Brain pericyte (primary cell): ENCODE measurements around the gene SLC37A1.

Experiments used
- DNase-seq: peaks from one replicate; pipeline ENCODE4 v3.0.0-alpha.2; 2012; ENCODE audit warnings: low read depth, low spot score

The SLC37A1 gene

DNA sequence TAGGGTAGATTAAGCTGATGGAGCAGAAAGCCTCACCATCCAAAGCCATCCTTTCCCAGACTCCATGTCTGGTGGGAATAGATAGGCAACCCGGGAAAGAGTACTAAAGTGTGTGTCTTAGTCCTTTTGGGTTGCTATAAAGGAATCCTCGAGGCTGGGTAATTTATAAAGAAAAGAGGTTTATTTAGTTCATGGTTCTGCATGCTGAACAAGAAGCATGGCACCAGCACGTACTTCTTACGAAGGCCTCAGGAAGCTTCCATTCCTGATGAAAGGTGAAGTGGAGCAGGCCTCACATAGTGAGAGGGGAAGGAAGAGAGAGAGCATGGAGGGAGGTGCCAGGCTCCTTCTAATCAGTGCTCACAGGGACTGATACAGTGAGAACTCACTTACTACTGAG is 6.2 kb upstream of the SLC37A1 start:
- DNase-seq: no peak

DNA sequence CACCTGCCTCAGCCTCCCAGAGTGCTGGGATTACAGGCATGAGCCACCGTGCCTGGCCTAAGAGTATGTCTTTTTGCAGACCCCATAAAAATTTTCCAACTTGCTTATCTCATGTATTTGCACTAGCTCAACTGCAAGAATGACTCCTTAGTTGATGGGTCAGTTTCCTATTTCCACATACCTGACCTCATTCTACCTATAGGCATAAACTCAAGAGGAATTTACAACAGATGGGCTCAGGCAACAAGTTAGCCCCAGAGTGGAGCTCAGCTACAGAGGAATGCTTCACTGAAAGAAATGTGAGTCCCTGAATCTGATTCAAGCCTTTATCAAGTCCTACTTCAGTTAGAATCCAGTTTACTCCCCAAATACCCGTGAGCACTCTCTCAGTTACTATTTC is 5.3 kb upstream of the SLC37A1 start:
- no peak for DNase-seq

DNA sequence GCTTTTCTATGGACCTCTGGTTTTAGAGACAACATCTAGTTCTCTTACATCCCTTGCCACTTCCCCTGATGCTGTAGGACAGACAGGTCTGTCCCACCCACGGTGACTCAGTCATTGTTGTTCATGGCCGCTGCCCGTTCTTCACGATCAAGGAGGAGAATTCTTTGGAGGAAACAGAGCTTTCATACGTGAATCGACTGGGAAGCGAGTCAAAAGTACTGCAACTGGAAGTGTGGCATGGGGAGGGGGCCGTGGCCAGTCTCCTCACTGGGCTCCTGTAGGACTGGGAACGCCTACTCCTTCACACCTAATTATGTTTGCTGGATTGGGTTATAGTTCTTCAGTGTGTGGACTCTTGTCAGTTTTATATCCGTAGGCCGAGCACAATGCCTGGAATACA is 4.4 kb upstream of the SLC37A1 start:
- DNase-seq: no peak

DNA sequence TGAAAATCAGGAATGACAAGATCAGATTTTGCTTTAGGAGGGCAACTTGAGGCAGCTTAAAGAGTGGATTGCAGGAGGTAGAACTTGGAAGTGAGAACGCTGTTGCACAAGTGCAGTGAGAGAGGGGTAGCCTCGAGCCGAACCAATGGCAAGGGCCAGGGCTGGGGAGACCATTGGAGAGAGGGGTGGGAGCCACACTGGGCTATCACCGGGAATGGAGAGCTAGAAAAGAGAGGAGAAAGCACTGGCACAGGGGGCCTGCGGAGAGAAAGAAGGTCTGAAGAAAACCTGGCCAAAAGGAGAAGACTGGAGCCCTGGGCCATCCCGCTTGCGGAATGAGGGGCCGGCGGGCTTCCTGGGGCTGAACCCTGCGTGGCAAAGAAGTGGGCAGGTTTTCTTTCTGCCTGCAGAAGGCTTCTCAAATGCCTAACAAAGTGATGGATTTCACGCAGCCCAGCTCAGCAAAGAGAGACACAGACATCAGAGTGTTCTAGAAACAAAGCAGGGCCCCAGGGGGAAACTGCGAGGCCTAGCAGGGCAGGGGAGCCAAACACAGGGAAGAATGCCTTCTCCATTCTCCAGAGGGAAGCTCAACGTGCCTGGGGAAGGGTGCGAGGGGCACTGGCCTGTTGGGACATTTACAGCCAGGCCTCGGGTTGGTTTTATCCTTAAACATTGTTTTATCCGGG is 1.2 kb upstream of the SLC37A1 start:
- DNase-seq: no peak

DNA sequence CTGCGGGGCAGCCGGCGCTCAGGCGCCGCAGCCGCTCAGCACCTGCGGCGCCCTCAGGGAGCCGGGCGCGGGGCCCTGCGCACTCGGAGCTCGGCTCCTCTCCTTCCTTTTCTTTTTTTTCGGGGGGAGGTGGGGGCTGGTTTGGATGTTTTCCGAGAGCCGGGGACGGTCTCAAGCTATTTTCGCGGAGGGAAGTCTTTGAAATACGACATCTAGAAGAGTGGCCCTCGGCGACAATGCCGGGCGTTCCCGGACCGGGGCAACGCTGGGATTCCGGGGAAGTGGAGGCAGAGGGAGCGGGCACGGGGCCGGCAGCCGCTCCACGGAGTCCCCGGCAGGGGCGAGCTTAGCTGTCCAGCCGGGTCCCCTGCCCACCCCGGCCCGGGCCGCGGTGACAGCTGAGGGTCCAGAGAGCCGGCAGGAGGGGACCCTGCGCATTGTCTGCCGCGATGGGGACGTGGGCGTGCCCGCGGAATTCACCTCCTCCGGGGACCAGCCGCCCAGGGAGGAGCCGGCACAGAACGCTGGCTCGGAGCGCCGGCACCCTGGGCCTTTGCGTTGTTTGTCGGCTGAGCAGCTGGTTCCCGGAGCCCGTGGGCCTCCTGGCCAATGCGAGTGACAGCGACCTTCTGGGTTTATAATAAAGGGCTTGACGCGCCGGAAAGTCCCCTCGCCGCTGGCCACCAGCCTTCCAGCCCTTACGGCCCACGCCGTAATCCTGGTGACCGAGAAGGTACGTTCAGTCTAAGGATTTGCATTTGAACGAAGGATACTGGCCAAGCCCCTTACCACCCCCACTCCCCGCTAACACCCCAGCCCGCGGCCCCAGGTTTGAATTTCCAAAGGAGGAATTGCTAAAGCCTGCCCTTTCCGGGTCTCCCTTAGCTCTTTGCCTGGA is 582 bp downstream of the SLC37A1 start:
- no peak for DNase-seq

DNA sequence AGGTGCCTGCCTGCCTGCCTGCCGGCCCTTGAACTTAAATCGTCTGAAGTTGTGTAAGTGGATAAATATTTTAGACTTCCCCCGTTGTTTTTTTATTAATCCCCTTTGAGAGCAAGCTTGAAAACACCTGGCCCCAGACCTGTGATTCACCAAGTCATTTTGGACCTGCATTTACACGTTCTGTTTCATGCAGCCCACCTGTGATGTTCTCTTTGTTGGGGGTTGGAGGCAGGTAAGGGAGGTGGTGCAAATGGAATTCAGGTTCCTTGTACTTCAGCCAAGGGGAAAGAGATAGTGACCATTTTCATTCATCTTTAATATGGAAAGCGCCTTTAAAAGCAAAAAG is 1.2 kb downstream of the SLC37A1 start:
- DNase-seq: no peak

DNA sequence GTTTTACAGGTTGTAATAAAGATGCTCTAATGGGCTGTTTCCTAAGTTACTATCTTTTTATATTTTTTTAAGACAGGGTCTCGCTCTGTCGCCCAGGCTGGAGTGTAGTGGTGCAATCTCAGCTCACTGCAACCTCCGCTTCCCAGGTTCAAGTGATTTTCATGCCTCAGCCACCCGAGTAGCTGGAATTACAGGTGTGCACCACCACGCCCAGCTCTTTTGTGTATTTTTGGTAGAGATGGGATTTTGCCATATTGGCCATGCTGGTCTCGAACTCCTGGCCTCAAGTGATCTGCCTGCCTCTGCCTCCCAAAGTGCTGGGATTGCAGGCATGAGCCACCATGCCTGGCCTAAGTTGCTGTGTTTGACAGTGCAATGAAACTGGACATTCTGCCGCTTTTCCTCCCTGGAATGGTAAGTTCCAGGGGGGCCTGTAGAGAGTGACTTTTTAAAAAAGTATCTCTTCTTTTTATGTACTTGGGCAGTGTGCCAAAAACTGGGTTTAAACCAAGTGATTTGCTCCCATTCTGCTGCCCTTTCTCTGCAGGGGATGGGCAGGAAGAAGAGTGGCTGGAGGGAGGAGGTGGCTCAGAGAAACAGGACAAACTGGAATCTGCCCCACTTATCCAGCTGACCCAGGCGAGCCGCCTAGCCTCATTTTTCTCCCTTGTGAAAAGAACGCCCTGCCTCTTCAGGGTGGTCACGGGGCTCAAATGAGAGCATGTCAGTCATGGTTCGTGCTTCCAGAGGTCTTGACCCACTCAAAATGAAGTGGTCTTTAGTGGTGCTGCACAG is 2.3 kb downstream of the SLC37A1 start:
- DNase-seq: no peak

DNA sequence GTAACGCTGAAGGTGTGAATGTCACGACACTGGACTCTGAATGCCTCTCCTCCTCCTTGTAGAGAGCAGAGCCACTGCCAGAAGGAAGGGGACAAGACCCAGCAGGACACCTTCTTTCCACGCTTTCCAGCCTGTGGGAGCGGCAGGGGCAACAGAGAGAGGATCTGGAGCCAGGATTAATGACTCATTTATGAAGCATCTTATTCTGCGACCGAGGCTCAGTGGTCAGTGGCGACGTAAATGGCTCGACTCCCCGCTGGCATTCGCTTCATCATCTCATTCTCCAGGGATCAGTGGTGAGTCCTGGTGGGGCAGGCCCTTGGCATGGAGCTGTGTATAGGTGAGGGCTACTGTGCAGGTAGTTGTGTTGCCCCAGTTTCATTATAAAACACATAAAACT is 4.6 kb downstream of the SLC37A1 start:
- DNase-seq: no peak

DNA sequence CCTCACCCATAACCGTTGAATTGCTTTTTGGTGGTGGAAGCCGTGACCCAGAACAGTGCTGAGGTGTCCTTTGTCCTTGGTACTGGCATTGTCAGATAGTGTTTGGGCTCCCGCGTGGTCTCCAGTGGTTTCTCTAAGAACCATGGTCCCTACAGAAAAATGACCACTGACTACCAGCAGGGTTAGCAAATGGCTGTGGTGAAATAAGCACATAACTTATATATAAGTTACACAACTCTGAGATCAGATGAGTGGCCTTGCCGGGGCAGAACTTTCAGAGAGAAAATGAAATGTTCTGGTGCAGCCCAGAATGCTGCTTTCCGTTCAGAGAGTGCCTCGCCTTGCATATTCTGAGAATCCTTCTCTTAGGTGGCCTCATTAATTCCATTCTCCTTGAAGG is 5.0 kb downstream of the SLC37A1 start:
- no peak for DNase-seq

DNA sequence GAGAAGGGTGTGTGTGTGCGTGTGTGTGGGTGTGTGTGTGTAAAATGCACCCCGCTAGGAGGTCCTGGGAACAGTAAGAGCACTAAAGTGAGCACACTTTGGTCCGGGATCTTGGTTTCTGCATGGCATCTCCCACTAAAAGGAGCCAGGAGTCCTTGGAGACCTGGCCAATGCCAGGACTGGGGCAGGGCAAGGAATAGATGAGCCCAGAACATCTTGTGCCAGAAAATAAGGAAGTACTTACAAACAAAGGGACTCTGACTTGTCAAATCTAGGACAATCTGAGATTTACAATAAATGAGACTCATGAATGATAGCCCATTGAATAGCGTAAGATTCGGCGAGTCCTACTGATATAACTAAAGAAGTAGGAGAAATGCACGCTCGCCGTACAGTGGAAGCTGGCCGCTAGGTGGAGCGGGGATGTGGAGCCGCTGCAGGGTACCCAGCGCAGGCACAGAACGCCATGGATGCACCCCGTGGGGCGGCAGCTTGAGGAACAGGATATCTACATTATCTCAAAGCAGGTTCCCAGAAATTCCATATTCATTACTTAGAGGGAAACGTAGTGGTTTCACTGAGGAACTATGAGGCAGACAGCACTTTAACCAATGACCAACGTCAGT is 7.1 kb downstream of the SLC37A1 start:
- DNase-seq: no peak

DNA sequence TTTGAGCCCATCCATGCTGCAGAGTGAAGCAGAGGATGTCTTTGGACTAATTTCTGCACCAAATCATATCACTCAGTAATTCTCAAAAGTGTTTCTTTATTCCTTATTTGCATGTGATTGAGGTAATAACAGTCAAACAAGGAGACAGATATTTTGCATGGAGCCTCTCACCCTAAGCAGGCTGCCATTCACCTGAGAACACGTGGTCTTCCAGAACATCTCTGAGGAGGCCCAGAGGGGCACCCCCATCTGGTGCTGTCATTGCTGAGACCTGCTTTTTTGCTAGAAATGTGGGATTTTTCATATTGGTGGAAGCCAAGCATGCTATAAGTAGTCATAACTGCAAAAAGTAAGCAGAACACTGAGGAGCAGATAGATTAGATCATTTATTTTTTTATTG is 7.7 kb downstream of the SLC37A1 start:
- no peak for DNase-seq

DNA sequence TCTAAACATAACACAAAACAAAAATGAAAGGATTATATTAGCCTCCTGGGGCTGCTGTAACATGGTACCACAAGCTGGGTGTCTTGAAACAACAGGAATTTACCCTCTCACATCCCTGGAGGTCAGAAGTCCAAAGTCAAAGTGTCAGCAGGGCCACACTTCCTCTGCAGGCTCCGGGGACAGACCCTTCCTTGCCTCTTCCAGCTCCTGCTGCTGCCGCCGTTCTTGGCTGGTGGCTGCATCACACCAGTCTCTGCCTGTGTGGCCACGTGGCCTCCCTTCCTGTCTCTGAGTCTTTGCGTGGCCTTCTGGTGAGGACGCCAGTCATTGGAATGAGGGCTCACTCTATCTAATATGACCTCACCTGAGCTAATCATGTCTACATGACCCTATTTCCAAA is 8.2 kb downstream of the SLC37A1 start:
- no peak for DNase-seq

DNA sequence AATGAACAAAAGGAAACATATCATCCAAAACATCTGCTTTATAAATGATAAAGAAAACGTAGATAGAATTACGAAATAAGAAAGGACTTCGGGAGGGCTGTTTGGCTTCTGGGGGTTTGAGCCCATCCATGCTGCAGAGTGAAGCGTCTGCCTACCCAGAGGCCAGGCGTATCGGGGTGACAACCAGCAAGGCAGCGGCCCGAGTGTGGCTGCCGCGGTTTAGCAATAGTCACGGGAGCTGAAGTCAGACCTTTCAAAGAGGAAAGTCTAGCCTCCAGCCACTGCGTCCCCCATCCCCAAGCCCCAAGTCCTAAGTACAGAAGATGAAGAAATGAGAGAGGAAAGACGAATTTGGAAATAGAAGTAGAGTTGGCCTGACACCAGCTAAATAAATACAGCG is 8.6 kb downstream of the SLC37A1 start:
- DNase-seq: no peak

DNA sequence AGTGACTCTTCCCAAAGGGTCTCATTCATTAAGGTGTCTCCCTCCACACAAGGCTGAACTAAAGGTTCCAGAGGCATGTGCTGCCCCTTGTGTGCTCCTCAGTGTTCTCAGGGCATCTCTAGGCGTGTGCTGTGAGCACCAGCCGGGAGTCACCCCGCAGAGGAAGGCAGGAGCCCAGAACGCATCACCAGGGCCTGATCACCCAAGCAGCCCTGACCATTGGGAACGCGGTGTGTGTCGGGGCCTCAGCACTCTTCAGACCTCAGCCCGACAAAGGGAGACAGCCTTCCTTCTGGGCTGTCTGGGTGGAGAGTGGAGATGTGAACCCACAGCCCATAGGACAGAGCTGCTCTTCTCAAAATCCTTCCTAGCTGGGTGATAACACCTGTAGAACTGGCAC is 9.1 kb downstream of the SLC37A1 start:
- DNase-seq: no peak

DNA sequence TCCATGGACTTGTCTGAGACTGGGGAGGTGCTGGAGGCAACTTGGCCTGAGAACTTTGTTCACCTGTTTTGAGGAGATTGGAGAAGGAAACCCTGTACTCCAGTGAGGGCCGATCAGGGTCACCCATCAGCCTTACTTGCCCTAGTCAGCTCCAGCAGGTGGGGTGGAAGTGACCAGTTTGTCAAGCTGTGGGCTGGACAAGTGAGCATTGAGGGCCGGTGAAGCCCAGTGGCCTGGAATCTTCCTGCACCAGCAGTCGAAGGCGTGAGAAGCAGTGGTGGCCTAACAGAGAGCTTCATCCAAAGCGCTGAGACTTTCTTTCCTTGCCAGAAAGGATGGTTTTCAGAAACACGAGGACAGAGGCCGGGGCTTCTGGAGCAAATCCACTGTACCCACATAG is 9.6 kb downstream of the SLC37A1 start:
- DNase-seq: no peak

DNA sequence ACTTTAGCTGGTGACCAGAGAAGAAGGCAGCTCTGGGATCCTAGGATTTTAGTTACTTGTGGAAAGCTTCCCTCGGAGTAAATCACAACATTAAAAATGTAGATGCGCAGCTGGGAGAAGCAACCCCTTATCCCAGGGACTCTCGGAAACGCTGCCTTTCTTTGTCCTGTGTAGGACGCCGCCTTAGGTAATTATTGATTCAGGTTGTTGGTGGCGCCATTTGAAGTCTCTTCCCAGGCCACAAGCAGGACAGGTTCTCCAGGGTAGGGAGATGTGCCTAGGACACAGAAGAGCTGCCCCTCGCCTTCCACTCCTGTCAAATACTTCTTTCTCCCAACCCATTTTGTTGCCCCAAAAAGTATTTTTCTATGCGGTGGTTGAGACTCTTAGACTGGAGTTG is 10.3 kb downstream of the SLC37A1 start:
- DNase-seq: no peak

DNA sequence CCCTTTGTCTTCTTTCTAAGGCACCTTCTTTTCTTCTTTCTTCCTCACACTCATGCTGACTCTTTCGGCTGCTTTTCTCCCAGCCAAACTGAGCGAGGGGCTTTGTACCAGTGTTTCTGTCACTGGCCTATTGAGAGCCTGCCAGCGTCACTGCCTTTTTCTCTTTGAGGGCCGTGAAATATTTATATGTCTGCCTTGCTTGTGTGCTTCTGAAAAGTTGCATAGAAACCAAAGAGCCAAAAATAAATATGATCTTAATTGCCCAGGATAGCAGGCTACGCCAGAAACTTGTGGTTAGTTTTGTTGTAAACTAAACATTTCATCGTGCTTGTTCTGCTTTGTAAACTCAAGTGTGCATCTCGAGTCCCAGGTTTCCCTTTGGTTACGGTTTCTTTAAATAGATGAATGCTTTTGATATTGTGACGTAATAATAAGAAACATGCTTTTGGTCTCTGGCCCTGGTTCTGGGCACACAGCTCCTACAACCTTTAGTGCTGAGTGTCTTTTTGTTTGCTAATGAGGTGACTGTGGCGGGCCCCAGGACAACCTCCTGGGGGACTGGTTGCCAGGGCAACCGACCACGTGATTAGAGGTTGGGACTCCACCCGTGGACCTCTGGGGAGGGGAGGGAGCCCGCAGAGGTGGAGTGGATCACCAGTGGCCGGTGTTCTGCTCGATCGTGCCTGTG is 10.8 kb downstream of the SLC37A1 start:
- no peak for DNase-seq

DNA sequence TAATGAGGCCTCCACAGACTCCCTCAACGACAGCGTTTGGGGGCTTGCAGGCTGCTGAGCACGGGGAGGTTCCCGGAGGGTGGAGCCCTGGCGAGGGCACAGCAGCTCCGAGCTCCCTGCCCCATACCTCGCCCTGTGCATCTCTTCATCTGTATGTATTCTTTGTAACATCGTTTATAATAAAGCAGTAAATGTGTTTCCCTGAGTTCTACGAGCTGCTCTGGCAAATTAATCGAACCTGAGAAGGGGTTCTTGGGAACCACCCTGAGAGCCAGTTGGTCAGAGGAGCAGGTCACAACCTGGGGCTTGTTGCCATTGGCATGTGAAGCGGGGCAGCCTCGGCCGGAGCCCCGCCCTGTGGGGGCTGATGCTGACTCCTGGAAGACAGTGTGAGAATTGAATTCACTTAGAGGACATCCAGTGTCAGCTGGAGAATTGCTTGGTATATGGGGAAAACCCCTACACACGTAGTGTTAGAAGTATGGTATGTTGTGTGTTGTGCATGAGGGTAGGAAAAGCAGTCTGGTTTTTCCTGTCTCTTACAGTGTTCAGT is 11.5 kb downstream of the SLC37A1 start:
- no peak for DNase-seq

DNA sequence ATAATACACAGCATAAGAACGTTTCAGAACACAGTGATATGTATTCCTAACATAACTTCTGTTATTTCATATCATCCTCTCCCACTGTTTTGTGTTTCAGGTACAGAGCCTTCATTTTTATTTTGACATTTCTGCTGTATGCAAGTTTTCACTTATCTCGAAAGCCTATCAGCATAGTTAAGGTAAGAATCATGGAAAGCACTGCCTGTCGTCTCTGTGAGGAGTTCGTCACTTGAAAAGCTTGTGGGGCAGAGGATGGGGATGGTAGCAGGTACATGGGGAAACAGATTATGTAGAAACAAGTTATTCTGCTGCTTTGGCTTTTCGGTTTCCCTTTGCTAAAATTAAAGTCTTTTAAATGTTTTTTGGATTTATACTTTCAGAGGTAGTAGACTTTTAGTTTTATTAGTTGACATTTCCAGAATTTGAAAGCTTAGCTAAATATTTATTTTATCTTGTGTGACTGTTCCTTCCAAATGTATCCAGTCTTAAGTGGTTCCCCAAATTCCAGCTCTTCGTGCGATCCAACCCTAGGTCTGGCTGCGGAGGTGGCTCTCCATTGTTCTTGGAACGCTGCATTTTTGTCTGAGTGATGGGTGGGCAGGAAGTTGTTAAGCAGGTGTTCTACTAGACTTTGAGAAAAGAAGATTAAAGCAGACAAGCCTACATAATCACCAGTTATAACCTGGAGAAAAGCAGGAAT is 12.2 kb downstream of the SLC37A1 start:
- no peak for DNase-seq

DNA sequence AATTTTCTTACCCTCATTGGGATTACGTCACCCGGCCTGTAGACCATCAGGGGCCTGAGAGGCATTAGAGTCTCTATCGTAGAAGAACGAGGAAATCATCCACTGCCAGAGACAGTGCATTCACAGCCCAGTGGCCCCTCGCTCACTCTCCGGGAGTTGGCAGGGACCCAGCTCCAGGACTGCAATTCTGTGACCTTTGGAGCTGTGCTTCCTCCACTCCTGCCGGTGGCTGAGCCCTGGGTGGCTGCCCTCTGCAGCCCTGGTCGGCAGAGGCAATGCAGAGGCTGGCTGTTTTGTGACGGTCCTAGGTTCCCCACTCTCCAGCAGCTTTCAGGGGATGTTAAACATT is 12.7 kb downstream of the SLC37A1 start:
- no peak for DNase-seq

DNA sequence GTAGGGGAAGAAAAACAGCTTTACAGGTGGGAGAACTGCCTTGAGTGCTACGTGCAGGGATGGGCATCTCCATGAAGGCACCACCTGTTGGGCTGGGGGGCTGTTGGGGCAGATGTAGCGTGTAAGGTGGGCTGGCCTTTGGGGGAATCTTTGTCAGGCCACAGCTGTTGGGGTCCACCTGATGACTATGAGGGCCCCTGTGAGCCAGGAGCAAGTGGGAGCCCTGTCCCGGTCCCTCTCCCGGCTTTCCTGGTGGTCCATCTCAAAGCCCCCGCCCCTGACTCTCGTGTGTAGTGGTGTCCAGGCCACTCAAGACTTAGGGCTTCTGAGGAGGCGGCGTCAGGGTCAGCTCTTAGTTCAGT is 13.5 kb downstream of the SLC37A1 start:
- DNase-seq: no peak
